ENCODE data around the gene CCDC170.

DNA sequence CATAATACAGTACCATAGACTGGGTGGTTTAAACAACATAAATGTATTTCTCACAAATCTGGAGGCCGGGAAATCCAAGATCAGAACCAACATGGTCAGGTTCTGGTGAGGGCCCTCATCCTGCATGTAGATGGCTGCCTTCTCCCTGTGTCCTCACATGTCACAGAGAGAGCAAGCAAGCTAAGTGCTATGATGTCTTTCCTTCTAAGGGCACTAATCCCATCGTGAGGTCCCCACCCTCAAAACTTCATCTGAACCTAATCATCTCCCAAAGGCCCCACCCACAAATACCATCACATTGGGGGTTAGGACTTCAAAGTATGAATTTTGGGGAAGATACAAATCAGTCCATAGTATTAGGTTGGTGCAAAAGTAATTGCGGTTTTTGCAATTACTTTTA lies 56.8 kb downstream of the CCDC170 start:
- TF ChIP-seq, protein P1, sequence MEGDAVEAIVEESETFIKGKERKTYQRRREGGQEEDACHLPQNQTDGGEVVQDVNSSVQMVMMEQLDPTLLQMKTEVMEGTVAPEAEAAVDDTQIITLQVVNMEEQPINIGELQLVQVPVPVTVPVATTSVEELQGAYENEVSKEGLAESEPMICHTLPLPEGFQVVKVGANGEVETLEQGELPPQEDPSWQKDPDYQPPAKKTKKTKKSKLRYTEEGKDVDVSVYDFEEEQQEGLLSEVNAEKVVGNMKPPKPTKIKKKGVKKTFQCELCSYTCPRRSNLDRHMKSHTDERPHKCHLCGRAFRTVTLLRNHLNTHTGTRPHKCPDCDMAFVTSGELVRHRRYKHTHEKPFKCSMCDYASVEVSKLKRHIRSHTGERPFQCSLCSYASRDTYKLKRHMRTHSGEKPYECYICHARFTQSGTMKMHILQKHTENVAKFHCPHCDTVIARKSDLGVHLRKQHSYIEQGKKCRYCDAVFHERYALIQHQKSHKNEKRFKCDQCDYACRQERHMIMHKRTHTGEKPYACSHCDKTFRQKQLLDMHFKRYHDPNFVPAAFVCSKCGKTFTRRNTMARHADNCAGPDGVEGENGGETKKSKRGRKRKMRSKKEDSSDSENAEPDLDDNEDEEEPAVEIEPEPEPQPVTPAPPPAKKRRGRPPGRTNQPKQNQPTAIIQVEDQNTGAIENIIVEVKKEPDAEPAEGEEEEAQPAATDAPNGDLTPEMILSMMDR (IDR thresholded peaks at IDR 0.05; ENCODE audit: low read length), result no peak
- no peak for TF ChIP-seq EZH2 (optimal IDR thresholded peaks at IDR 0.05; ENCODE audit: low read depth, low read length)

Measured in MM.1S (cell line).